HCT116 (cell line): ENCODE data around the gene ERRFI1. TPM values are rescaled to one million over a fixed set of nuclear protein-coding genes. Genes with fewer than 3 reads are reported as not detected.

Experiments used
- ATAC-seq: fragments of 200-7000 bp; cut with Tn5 transposase; 2 replicates; pipeline ENCODE4 v1.9.1; 2020; ENCODE audit warnings: mild to moderate bottlenecking, moderate library complexity
- BruUV-seq: library from RNA; stranded (reverse); fragments of 400-500 nt; replicated peaks from 2 replicates; lab custom pipeline; 2021; lab: Mats Ljungman, UMichigan
- CTCF ChIA-PET: fragments of 300-600 bp; sonication (Branson Sonifier 250); formaldehyde crosslinking; loops from one replicate; lab custom pipeline; 2021; ENCODE audit warnings: antibody characterized with exemption; lab: Charles Lee
- POLR2A ChIA-PET: fragments of 300-600, 350-600 bp; sonication (Branson Sonifier 250); formaldehyde crosslinking; loops from one replicate; lab custom pipeline; 2021; ENCODE audit warnings: antibody characterized with exemption; lab: Charles Lee
- RAD21 ChIA-PET, 2 experiments: fragments of 300-600 bp; sonication (Branson Sonifier 250); formaldehyde crosslinking; loops; one replicate each; lab custom pipeline; 2023; ENCODE audit warnings: low total read pairs in 2 of 2; ENCODE audit not compliant: uncharacterized antibody in 2 of 2, unreplicated experiment in 2 of 2, low non-redundant PET in 1 of 2; lab: Charles Lee
- DNase-seq: peaks from one replicate; pipeline ENCODE4 v3.0.0-alpha.2; 2010; ENCODE audit warnings: low read depth, low spot score
- H2AFZ ChIP-seq: fragments of 200-600 bp; shearing (Covaris generic), sonication (generic); 2 replicates; pipeline ENCODE4 v1.6.1; 2017; ENCODE audit warnings: low read depth, mixed run types, mixed read lengths, antibody characterized with exemption, low read length; ENCODE audit not compliant: poor library complexity, severe bottlenecking
- H3K27ac ChIP-seq: 2 replicates; pipeline ENCODE4 v1.5.1; 2012; ENCODE audit warnings: low read depth, low read length
- H3K27me3 ChIP-seq: fragments of 200-600 bp; sonication (generic); 2 replicates; pipeline ENCODE4 v1.6.1; 2016; ENCODE audit warnings: mixed run types, low read length, mixed read lengths; ENCODE audit not compliant: insufficient read depth
- H3K36me3 ChIP-seq, 2 experiments: fragments of 200-500 bp in 1 of 2; fragments of 200-600 bp in 1 of 2; sonication (Bioruptor generic) in 1 of 2; sonication (generic) in 1 of 2; 2 replicates each; pipeline versions ENCODE4 v1.5.1 to v1.6.1; 2014 to 2016; ENCODE audit warnings: low read length in 2 of 2, inconsistent platforms in 1 of 2, mixed read lengths in 1 of 2, mixed run types in 1 of 2; ENCODE audit not compliant: insufficient read depth in 2 of 2, control insufficient read depth in 1 of 2
- H3K4me1 ChIP-seq, 2 experiments: fragments of 200-600 bp in 1 of 2; sonication (generic) in 1 of 2; 2 replicates each; pipeline versions ENCODE4 v1.5.1 to v1.6.1; 2012 to 2017; ENCODE audit warnings: low read length in 2 of 2, inconsistent platforms in 1 of 2, mild to moderate bottlenecking in 1 of 2, mixed read lengths in 1 of 2, mixed run types in 1 of 2, moderate library complexity in 1 of 2; ENCODE audit not compliant: insufficient read depth in 2 of 2, control insufficient read depth in 1 of 2
- H3K4me2 ChIP-seq: fragments of 200-600 bp; sonication (generic); 2 replicates; pipeline ENCODE4 v1.6.1; 2017; ENCODE audit warnings: mixed run types, low read length, mixed read lengths
- H3K4me3 ChIP-seq, 2 experiments: fragments of 200-600 bp in 1 of 2; sonication (generic) in 1 of 2; replicated peaks in 1 of 2; 2 replicates each; pipeline ENCODE4 v1.5.1; 2011 to 2016; ENCODE audit warnings: low read length in 2 of 2, control low read depth in 1 of 2, low read depth in 1 of 2, mild to moderate bottlenecking in 1 of 2, mixed read lengths in 1 of 2, mixed run types in 1 of 2
- H3K79me2 ChIP-seq: fragments of 200-600 bp; sonication (generic); 2 replicates; pipeline ENCODE4 v1.6.1; 2017; ENCODE audit warnings: mild to moderate bottlenecking, mixed run types, low read length, moderate library complexity, mixed read lengths; ENCODE audit not compliant: insufficient read depth
- H3K9ac ChIP-seq: fragments of 200-600 bp; sonication (generic); 2 replicates; pipeline ENCODE4 v1.6.1; 2016; ENCODE audit warnings: low read length, mixed read lengths
- H3K9me2 ChIP-seq: fragments of 200-600 bp; sonication (generic), shearing (Covaris generic); 2 replicates; pipeline ENCODE4 v1.6.1; 2017; ENCODE audit warnings: mixed run types, mild to moderate bottlenecking, moderate library complexity; ENCODE audit not compliant: insufficient read depth
- H3K9me3 ChIP-seq, 2 experiments: fragments of 200-500 bp in 1 of 2; fragments of 200-600 bp in 1 of 2; sonication (Bioruptor generic) in 1 of 2; sonication (generic) in 1 of 2; 2 replicates each; pipeline ENCODE4 v1.6.1; 2014 to 2017; ENCODE audit warnings: low read length in 2 of 2, mixed read lengths in 2 of 2, inconsistent platforms in 1 of 2, low read depth in 1 of 2, mild to moderate bottlenecking in 1 of 2, mixed run types in 1 of 2, moderate library complexity in 1 of 2; ENCODE audit not compliant: control insufficient read depth in 1 of 2, insufficient read depth in 1 of 2
- H4K20me1 ChIP-seq: fragments of 200-600 bp; sonication (generic), shearing (Covaris generic); 2 replicates; pipeline ENCODE4 v1.6.1; 2017; ENCODE audit warnings: mixed run types, mild to moderate bottlenecking, moderate library complexity; ENCODE audit not compliant: insufficient read depth
- CBX3 ChIP-seq: IDR thresholded peaks from 2 replicates; pipeline ENCODE4 v1.6.1; 2012; ENCODE audit warnings: low read depth
- CEBPB ChIP-seq: IDR thresholded peaks from 2 replicates; pipeline ENCODE4 v1.6.1; 2012; ENCODE audit warnings: low read depth
- CTCF ChIP-seq, 3 experiments: fragments of 200-600 bp in 1 of 3; sonication (generic) in 1 of 3; IDR thresholded peaks in 2 of 3; conservative IDR thresholded peaks in 1 of 3; 2 replicates each; pipeline ENCODE4 v1.5.1; 2012 to 2017; ENCODE audit warnings: low read depth in 2 of 3, low read length in 2 of 3, antibody characterized with exemption in 1 of 3, borderline replicate concordance in 1 of 3, control low read depth in 1 of 3, mild to moderate bottlenecking in 1 of 3, mixed read lengths in 1 of 3, mixed run types in 1 of 3, moderate library complexity in 1 of 3; ENCODE audit not compliant: insufficient read depth in 1 of 3
- EZH2 ChIP-seq: fragments of 200-600 bp; sonication (generic); IDR thresholded peaks from 2 replicates; pipeline ENCODE4 v1.6.1; 2017; ENCODE audit warnings: antibody characterized with exemption, mixed run types
- JUND ChIP-seq: IDR thresholded peaks from 2 replicates; pipeline ENCODE4 v1.6.1; 2012
- MAX ChIP-seq: IDR thresholded peaks from 2 replicates; pipeline ENCODE4 v1.6.1; 2012
- POLR2A ChIP-seq: IDR thresholded peaks from 2 replicates; pipeline ENCODE4 v1.7.0; 2011; ENCODE audit warnings: borderline replicate concordance; ENCODE audit not compliant: insufficient read depth, insufficient read length; ENCODE audit errors: extremely low read depth
- RAD21 ChIP-seq: IDR thresholded peaks from 2 replicates; pipeline ENCODE4 v1.6.1; 2012; ENCODE audit warnings: low read depth, mild to moderate bottlenecking
- SIN3A ChIP-seq: IDR thresholded peaks from 2 replicates; pipeline ENCODE4 v1.6.1; 2012; ENCODE audit warnings: low read depth
- SP1 ChIP-seq: IDR thresholded peaks from 2 replicates; pipeline ENCODE4 v1.6.1; 2012; ENCODE audit warnings: low read depth
- ZNF274 ChIP-seq: fragments of 200-500 bp; sonication (Bioruptor generic); IDR thresholded peaks from 2 replicates; pipeline ENCODE4 v1.6.1; 2014; ENCODE audit warnings: mild to moderate bottlenecking, low read depth, low read length, inconsistent platforms
- intact Hi-C: fragments of 100-400 bp; cut with micrococcal nuclease; formaldehyde crosslinking; loops from 2 replicates; pipeline ENCODE4 v1.10.0; 2022
- total RNA-seq: library from RNA; stranded (reverse); gene quantifications from one replicate; pipeline ENCODE4 v1.2.1, GENCODE V29; 2021; ENCODE audit not compliant: unreplicated experiment

The ERRFI1 gene
- total RNA-seq, 1 experiment from 2014 or later, result 777 TPM

- Histone ChIP-seq H3K36me3 (no peaks in the 10 kb centered on the region), H3K27me3 (no peaks in the 10 kb centered on the region), H2AFZ (no peak overlapping the region), H3K79me2 (peaks cover 19% of the 10 kb centered on the region), H3K4me2 (no peak overlapping the region), H3K4me1 (peaks cover 57 to 87% of the 10 kb centered on the region in 2 experiments), H3K4me3 (no peak overlapping the region), H3K9ac (no peak overlapping the region; the same call in 1 of the 2 replicates), H3K9me2 (no peaks in the 10 kb centered on the region), H3K9me3 (no peaks in the 10 kb centered on the region), H3K27ac (peak overlapping the region; percentile 14), H4K20me1 (no peaks in the 10 kb centered on the region)
- TF ChIP-seq EZH2, result no peak
- no peak; the same call in 1 of the 2 replicates for TF ChIP-seq CBX3
- peak; percentile 55 to 63 (median 61); a peak in 5 of 6 replicates for TF ChIP-seq CTCF (IDR thresholded peaks at IDR 0.05 in 2 of 3, conservative IDR thresholded peaks at IDR 0.05 in 1 of 3; ENCODE audit: borderline replicate concordance in 1 of 3, insufficient read depth in 1 of 3, low read depth in 2 of 3, low read length in 2 of 3)
- TF ChIP-seq CEBPB, result no peak
- TF ChIP-seq SP1, result 0 out of 2 replicates have a peak, but pooled peaks have one; percentile 18
- no peak for TF ChIP-seq ZNF274
- TF ChIP-seq MAX, result no peak
- peak; percentile 89 for TF ChIP-seq RAD21
- TF ChIP-seq JUND, result 0 out of 2 replicates have a peak, but pooled peaks have one; percentile 9
- no peak for TF ChIP-seq POLR2A
- no peak for TF ChIP-seq SIN3A
- CTCF ChIA-PET, result interaction anchor here (0.9 to 3.9 kb wide), 13 partner anchors 9 to 285 kb away, joined by 3 to 22 read pairs (median 5); no protein-coding TSS in a partner anchor
- RAD21 ChIA-PET, result interaction anchor here (0.6 to 1.1 kb wide), 2 partner anchors 67 to 283 kb away, joined by 3 read pairs; no protein-coding TSS in a partner anchor
- intact Hi-C loops, result loop anchor here (1.0 kb wide), 1 partner anchor 283 kb away; no protein-coding TSS in a partner anchor
- DNase-seq, result no peak
- POLR2A ChIA-PET, result interaction anchor here (0.6 to 2.6 kb wide), 13 partner anchors 9 to 166 kb away, joined by 3 to 11 read pairs (median 4); no protein-coding TSS in a partner anchor
- no peak for ATAC-seq
- BruUV-seq, result no TSS peak
Observed at GRCh38 chr1:8031176-8031785, 5.2 kb upstream of the ERRFI1 start.
